Calu3 (cell line): ENCODE results near the gene CLTCL1. TPM values are rescaled to one million over a fixed set of nuclear protein-coding genes. Genes with fewer than 3 reads are reported as not detected.

ENCODE experiments used
- BruUV-seq: library from RNA; stranded (reverse); fragments of 400-500 nt; replicated peaks from 2 replicates; lab custom pipeline; 2021; lab: Mats Ljungman, UMichigan
- CTCF ChIA-PET: fragments of 300-600 bp; sonication (Branson Sonifier 250); formaldehyde crosslinking; loops from one replicate; lab custom pipeline; 2022; ENCODE audit warnings: antibody characterized with exemption; lab: Charles Lee
- DNase-seq: peaks from one replicate; pipeline ENCODE4 v3.0.0; 2022
- H3K27ac Mint-ChIP-seq: one replicate; pipeline ENCODE4 v1.8.0; 2022; ENCODE audit warnings: mixed read lengths; ENCODE audit not compliant: unreplicated experiment
- H3K27me3 Mint-ChIP-seq: one replicate; pipeline ENCODE4 v1.8.0; 2022; ENCODE audit warnings: mixed read lengths; ENCODE audit not compliant: unreplicated experiment
- H3K36me3 Mint-ChIP-seq: one replicate; pipeline ENCODE4 v1.8.0; 2022; ENCODE audit warnings: mild to moderate bottlenecking, moderate library complexity, mixed read lengths; ENCODE audit not compliant: insufficient read depth, unreplicated experiment
- H3K4me1 Mint-ChIP-seq: one replicate; pipeline ENCODE4 v1.8.0; 2022; ENCODE audit warnings: mild to moderate bottlenecking, low read depth, mixed read lengths; ENCODE audit not compliant: unreplicated experiment
- H3K4me3 Mint-ChIP-seq: one replicate; pipeline ENCODE4 v1.8.0; 2022; ENCODE audit warnings: mild to moderate bottlenecking, low read depth, moderate library complexity, mixed read lengths; ENCODE audit not compliant: unreplicated experiment
- H3K9me3 Mint-ChIP-seq: one replicate; pipeline ENCODE4 v1.8.0; 2022; ENCODE audit warnings: low read depth, mixed read lengths; ENCODE audit not compliant: unreplicated experiment
- intact Hi-C: fragments of 100-400 bp; cut with micrococcal nuclease; formaldehyde crosslinking; loops from one replicate; pipeline ENCODE4 v1.10.0; 2022; ENCODE audit not compliant: unreplicated experiment
- total RNA-seq: library from RNA; stranded (reverse); gene quantifications from 2 replicates; pipeline ENCODE4 v1.2.3, GENCODE V29; 2022
- TF ChIP-seq, protein P1 (sequence below): fragments of 200-600 bp; IDR thresholded peaks from one replicate; pipeline ENCODE4 v1.8.0; 2022; ENCODE audit warnings: antibody characterized with exemption; ENCODE audit not compliant: unreplicated experiment

Gene CLTCL1
- total RNA-seq, 1 experiment from 2014 or later = 2.9 TPM

DNA sequence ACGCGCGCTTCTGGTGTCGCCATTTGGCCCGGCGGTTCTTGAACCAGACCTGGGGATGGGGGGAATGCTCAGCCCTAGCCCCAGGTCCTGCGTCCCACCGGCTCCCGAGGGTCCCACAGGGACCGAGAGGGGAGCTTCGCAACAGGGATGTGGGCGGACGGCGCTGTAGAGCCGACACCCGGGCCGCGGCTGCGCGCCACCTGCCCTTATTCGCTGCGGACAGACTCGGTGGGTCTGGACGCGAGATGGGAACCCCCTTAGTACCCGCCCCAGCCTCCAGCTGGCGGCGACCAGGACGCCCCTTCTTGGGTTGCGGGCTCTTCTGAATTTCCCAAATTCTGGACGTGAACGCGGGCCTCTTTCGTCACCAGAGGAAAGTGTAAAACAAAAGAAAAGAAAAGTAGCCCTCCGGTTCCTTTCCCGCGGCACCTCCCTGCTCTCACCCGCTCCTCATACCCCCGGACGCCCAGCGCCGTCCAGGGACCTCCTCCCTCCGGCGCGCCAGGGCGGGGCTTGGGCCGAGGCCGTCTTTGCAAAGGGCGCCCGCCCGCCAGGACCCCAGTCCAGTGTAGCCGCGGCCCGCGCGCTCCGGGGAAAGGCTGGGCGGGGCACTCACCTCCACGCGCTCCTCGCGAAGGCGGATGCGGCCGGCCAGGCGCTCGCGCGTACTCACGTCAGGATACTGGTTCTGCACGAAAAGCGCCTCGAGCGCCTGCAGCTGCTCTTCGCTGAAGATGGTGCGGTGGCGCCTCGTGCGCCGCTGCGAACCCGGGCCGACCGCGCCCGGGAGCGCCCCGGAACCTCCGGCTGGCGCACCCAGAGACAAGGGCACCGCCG lies 142.3 kb downstream of the CLTCL1 start:
- BruUV-seq = no TSS peak
- Mint-ChIP-seq H3K27me3 (peaks cover 66% of the 10 kb centered on the region), H3K4me1 (peaks cover 2% of the 10 kb centered on the region), H3K27ac (no peak overlapping the region), H3K36me3 (peaks cover 5% of the 10 kb centered on the region), H3K4me3 (no peak overlapping the region), H3K9me3 (no peaks in the 10 kb centered on the region)
- CTCF ChIA-PET = no interaction called here
- TF ChIP-seq, protein P1, sequence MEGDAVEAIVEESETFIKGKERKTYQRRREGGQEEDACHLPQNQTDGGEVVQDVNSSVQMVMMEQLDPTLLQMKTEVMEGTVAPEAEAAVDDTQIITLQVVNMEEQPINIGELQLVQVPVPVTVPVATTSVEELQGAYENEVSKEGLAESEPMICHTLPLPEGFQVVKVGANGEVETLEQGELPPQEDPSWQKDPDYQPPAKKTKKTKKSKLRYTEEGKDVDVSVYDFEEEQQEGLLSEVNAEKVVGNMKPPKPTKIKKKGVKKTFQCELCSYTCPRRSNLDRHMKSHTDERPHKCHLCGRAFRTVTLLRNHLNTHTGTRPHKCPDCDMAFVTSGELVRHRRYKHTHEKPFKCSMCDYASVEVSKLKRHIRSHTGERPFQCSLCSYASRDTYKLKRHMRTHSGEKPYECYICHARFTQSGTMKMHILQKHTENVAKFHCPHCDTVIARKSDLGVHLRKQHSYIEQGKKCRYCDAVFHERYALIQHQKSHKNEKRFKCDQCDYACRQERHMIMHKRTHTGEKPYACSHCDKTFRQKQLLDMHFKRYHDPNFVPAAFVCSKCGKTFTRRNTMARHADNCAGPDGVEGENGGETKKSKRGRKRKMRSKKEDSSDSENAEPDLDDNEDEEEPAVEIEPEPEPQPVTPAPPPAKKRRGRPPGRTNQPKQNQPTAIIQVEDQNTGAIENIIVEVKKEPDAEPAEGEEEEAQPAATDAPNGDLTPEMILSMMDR = no peak
- intact Hi-C loops = no loop called here
- DNase-seq = no peak

DNA sequence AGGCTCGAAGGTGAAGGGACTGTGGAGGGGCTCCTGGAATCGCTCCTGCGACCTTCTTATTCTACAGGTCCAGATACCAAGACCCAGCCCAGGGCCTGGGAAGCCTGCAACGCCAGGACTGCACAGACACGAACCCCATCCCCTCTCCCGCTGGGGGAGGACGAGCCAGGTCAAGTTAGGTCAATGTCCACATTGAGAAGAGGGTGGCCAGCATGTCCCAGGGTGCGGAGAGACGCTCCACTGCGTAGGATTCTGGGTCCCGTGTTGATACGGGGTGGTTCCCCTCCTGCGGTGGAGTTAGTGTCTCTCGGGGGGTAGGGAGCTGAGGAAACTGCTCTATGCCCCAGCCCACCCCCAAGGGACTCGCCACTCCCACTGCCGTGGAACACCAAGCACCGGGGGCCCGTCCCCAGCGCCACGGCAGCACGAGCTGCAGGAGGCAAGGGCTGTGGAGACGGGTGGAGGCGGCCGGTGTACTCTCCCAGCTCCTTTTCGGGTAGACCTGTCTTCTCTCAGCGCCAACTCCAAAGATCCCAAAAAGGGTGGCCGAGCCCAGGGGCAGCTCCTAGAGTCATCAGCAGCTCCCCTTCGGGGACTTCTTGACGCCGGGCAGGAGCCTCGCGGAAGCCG lies 143.0 kb downstream of the CLTCL1 start:
- Mint-ChIP-seq H3K36me3 (peaks cover 13% of the 10 kb centered on the region), H3K4me3 (no peak overlapping the region), H3K27ac (no peak overlapping the region), H3K9me3 (no peaks in the 10 kb centered on the region), H3K4me1 (peaks cover 9% of the 10 kb centered on the region), H3K27me3 (peaks cover 59% of the 10 kb centered on the region)
- TF ChIP-seq, protein P1 = no peak
- BruUV-seq = no TSS peak
- CTCF ChIA-PET = interaction anchor here (0.6 kb wide), 1 partner anchor 255 kb away, joined by 3 read pairs; no protein-coding TSS in a partner anchor
- no peak for DNase-seq
- intact Hi-C loops = no loop called here

DNA sequence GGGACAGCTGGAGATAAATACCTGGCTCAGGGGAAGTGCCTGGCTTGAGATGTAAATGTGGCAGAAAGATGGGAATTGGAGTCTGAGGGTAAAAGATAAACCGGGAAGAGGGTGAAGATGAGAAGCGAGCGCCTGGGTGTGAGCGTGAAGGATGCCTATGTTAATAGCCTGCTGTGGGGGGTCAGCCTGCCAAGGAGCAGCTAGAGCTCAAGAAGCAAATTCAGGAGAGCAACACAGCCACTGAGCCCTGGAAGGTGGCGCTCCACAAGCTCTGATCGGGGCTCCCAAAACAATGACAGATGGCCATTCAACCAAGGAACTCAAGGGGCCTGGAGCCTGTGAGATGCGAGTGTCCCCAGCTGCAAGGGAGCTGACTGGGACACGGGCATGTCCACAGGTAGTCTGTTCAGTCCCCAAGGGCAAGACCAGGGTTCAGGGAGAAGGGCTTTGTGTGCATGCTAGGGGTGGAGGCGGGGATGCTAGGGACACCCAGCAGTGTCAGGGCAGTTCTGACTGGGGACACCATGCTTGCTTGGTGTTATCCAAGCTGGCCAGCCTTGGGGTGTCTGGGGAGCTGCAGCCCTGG lies 144.2 kb downstream of the CLTCL1 start:
- peaks cover 14% of the 10 kb centered on the region for H3K36me3 Mint-ChIP-seq
- intact Hi-C loops = no loop called here
- H3K4me3 Mint-ChIP-seq = no peak overlapping the region
- peaks cover 11% of the 10 kb centered on the region for H3K4me1 Mint-ChIP-seq
- CTCF ChIA-PET = interaction anchor here (0.9 kb wide), 1 partner anchor 17 kb away, joined by 3 read pairs; no protein-coding TSS in a partner anchor
- no peaks in the 10 kb centered on the region for H3K9me3 Mint-ChIP-seq
- no TSS peak for BruUV-seq
- H3K27me3 Mint-ChIP-seq = peaks cover 46% of the 10 kb centered on the region
- H3K27ac Mint-ChIP-seq = no peak overlapping the region
- TF ChIP-seq, protein P1 = no peak
- DNase-seq = no peak

DNA sequence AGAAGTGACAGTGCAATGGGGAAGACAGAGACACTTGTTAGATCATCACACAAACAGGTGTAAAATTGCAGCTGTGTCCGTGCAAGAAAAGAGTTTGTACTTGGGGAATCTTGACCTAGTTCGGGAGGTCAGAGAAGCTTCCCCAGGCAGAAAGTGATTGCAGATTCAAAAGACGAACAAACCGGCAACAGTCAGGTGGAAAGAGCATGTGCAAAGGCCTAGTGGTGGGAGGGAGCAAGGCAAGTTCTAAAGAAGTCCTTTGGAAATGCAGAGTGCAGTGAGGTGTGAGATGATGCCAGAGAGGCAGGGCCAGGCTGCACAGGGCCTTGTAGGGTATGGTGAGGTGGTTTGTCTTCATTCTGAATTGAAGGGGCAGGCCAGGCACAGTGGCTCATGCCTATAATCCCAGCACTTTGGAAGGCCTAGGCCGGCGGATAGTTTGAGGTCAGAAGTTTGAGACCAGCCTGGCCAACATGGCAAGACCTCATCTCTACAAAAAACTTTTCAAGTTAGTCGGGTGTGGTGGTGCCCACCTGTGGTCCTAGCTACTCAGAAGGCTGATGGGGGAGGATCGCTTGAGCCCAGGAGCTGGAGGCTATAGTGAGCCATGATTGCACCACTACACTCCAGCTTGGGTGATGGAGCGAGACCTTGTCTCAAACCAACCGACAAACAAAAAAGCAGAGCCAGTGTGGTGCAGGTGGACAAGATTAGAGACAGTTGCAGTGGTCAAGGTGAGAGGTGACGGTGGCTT lies 145.1 kb downstream of the CLTCL1 start:
- DNase-seq = no peak
- Mint-ChIP-seq H3K27me3 (peaks cover 37% of the 10 kb centered on the region), H3K4me1 (peaks cover 11% of the 10 kb centered on the region), H3K27ac (no peak overlapping the region), H3K4me3 (no peak overlapping the region), H3K36me3 (peaks cover 14% of the 10 kb centered on the region), H3K9me3 (no peaks in the 10 kb centered on the region)
- intact Hi-C loops = no loop called here
- no TSS peak for BruUV-seq
- CTCF ChIA-PET = interaction anchor here (0.9 kb wide), 1 partner anchor 16 kb away, joined by 3 read pairs; no protein-coding TSS in a partner anchor
- TF ChIP-seq, protein P1 = no peak
